Astrocyte (in vitro differentiated cells and primary cell): Measurements from ENCODE around the gene TRMT112. TPM values are rescaled to one million over a fixed set of nuclear protein-coding genes. Genes with fewer than 3 reads are reported as not detected.

Source experiments
- DNase-seq: peaks from one replicate; pipeline ENCODE4 v3.0.0-alpha.2; 2010; ENCODE audit warnings: low read depth
- FAIRE-seq: peaks from 2 replicates; lab custom pipeline; 2011; peaks lifted over from hg19 to GRCh38; lab: Jason Lieb, UNC
- H2AFZ ChIP-seq: 2 replicates; pipeline ENCODE4 v1.6.0; 2012; ENCODE audit warnings: low read depth, low read length, inconsistent platforms
- H3K27ac ChIP-seq: 2 replicates; pipeline ENCODE4 v1.5.1; 2011; ENCODE audit warnings: low read depth, low read length, inconsistent platforms
- H3K27me3 ChIP-seq: 2 replicates; pipeline ENCODE4 v1.6.0; 2011; ENCODE audit warnings: low read length, inconsistent platforms; ENCODE audit not compliant: insufficient read depth
- H3K36me3 ChIP-seq: 2 replicates; pipeline ENCODE4 v1.5.1; 2011; ENCODE audit warnings: low read length, inconsistent platforms; ENCODE audit not compliant: insufficient read depth
- H3K4me1 ChIP-seq: 2 replicates; pipeline ENCODE4 v1.5.1; 2011; ENCODE audit warnings: low read length, inconsistent platforms; ENCODE audit not compliant: insufficient read depth
- H3K4me2 ChIP-seq: 2 replicates; pipeline ENCODE4 v1.6.0; 2012; ENCODE audit warnings: low read length, inconsistent platforms
- H3K4me3 ChIP-seq: 2 replicates; pipeline ENCODE4 v1.5.1; 2011; ENCODE audit warnings: low read depth, mild to moderate bottlenecking, low read length, inconsistent platforms; ENCODE audit not compliant: insufficient read depth
- H3K79me2 ChIP-seq: 2 replicates; pipeline ENCODE4 v1.6.0; 2012; ENCODE audit warnings: mild to moderate bottlenecking, low read length, inconsistent platforms; ENCODE audit not compliant: insufficient read depth
- H3K9ac ChIP-seq: 2 replicates; pipeline ENCODE4 v1.6.0; 2012; ENCODE audit warnings: mild to moderate bottlenecking, low read length, inconsistent platforms
- H3K9me3 ChIP-seq: 2 replicates; pipeline ENCODE4 v1.5.1; 2012; ENCODE audit warnings: low read depth, mild to moderate bottlenecking, low read length, inconsistent platforms; ENCODE audit not compliant: insufficient read depth
- H4K20me1 ChIP-seq: 2 replicates; pipeline ENCODE4 v1.6.0; 2012; ENCODE audit warnings: low read length, inconsistent platforms; ENCODE audit not compliant: insufficient read depth
- H3K27ac Mint-ChIP-seq: one replicate; pipeline ENCODE4 v1.8.0; 2021; ENCODE audit warnings: mild to moderate bottlenecking, mixed read lengths; ENCODE audit not compliant: unreplicated experiment
- H3K27me3 Mint-ChIP-seq: one replicate; pipeline ENCODE4 v1.8.0; 2021; ENCODE audit warnings: low read depth, mixed read lengths; ENCODE audit not compliant: unreplicated experiment
- H3K36me3 Mint-ChIP-seq: one replicate; pipeline ENCODE4 v1.8.0; 2021; ENCODE audit warnings: low read depth, mixed read lengths; ENCODE audit not compliant: unreplicated experiment
- H3K4me1 Mint-ChIP-seq: one replicate; pipeline ENCODE4 v1.8.0; 2021; ENCODE audit warnings: low read depth, mixed read lengths; ENCODE audit not compliant: unreplicated experiment
- H3K4me3 Mint-ChIP-seq: one replicate; pipeline ENCODE4 v1.8.0; 2021; ENCODE audit warnings: mild to moderate bottlenecking, moderate library complexity, mixed read lengths; ENCODE audit not compliant: unreplicated experiment
- H3K9me3 Mint-ChIP-seq: one replicate; pipeline ENCODE4 v1.8.0; 2021; ENCODE audit warnings: mild to moderate bottlenecking, mixed read lengths; ENCODE audit not compliant: unreplicated experiment
- EZH2 ChIP-seq: IDR thresholded peaks from 2 replicates; pipeline ENCODE4 v1.6.1; 2012; ENCODE audit warnings: mild to moderate bottlenecking, low read length, inconsistent platforms; ENCODE audit not compliant: insufficient read depth
- total RNA-seq: library from RNA; stranded (reverse); gene quantifications from 2 replicates; pipeline ENCODE4 v1.2.1, GENCODE V29; 2021
- TF ChIP-seq, protein P1 (sequence below): IDR thresholded peaks from 2 replicates; pipeline ENCODE4 v1.5.1; 2011; ENCODE audit warnings: low read depth, mild to moderate bottlenecking, inconsistent platforms, low read length, moderate library complexity; ENCODE audit not compliant: insufficient read depth

TRMT112 gene
- total RNA-seq, 1 donor from 2014 or later: 146 TPM

- Mint-ChIP-seq H3K36me3 (no peaks in the 10 kb centered on the region), H3K27ac (no peak overlapping the region), H3K4me1 (peaks cover 10% of the 10 kb centered on the region), H3K9me3 (no peaks in the 10 kb centered on the region), H3K4me3 (peak overlapping the region; percentile 45), H3K27me3 (peaks cover 69% of the 10 kb centered on the region)
- TF ChIP-seq EZH2: peak; percentile 78
- TF ChIP-seq, protein P1, sequence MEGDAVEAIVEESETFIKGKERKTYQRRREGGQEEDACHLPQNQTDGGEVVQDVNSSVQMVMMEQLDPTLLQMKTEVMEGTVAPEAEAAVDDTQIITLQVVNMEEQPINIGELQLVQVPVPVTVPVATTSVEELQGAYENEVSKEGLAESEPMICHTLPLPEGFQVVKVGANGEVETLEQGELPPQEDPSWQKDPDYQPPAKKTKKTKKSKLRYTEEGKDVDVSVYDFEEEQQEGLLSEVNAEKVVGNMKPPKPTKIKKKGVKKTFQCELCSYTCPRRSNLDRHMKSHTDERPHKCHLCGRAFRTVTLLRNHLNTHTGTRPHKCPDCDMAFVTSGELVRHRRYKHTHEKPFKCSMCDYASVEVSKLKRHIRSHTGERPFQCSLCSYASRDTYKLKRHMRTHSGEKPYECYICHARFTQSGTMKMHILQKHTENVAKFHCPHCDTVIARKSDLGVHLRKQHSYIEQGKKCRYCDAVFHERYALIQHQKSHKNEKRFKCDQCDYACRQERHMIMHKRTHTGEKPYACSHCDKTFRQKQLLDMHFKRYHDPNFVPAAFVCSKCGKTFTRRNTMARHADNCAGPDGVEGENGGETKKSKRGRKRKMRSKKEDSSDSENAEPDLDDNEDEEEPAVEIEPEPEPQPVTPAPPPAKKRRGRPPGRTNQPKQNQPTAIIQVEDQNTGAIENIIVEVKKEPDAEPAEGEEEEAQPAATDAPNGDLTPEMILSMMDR: no peak
- H3K27me3 ChIP-seq: peaks cover 79% of the 10 kb centered on the region
- no peak overlapping the region for H3K27ac ChIP-seq
- H2AFZ ChIP-seq: no peak overlapping the region
- H3K9me3 ChIP-seq: no peaks in the 10 kb centered on the region
- no peak overlapping the region for H3K9ac ChIP-seq
- H3K4me3 ChIP-seq: no peak overlapping the region
- no peaks in the 10 kb centered on the region for H3K36me3 ChIP-seq
- H3K4me1 ChIP-seq: peaks cover 11% of the 10 kb centered on the region
- H3K4me2 ChIP-seq: no peak overlapping the region
- no peaks in the 10 kb centered on the region for H3K79me2 ChIP-seq
- H4K20me1 ChIP-seq: peaks cover 15% of the 10 kb centered on the region
- no peak for DNase-seq
- no peak for FAIRE-seq
These were observed 20.3 kb downstream of the TRMT112 start for GRCh38 chr11:64296830-64297698.

GRCh38 chr11:64296236-64296635 lies 21.1 kb downstream of the TRMT112 start:
- Mint-ChIP-seq H3K27me3 (peaks cover 64% of the 10 kb centered on the region), H3K4me1 (peaks cover 10% of the 10 kb centered on the region), H3K9me3 (no peaks in the 10 kb centered on the region), H3K36me3 (no peaks in the 10 kb centered on the region), H3K4me3 (no peak overlapping the region), H3K27ac (no peak overlapping the region)
- Histone ChIP-seq H3K79me2 (no peaks in the 10 kb centered on the region), H3K27me3 (peaks cover 82% of the 10 kb centered on the region), H4K20me1 (peaks cover 15% of the 10 kb centered on the region), H3K4me2 (no peak overlapping the region), H3K36me3 (no peaks in the 10 kb centered on the region), H3K27ac (no peak overlapping the region), H3K4me3 (no peak overlapping the region), H3K9me3 (no peaks in the 10 kb centered on the region), H2AFZ (no peak overlapping the region), H3K9ac (no peak overlapping the region), H3K4me1 (peaks cover 14% of the 10 kb centered on the region)
- TF ChIP-seq EZH2: no peak
- TF ChIP-seq, protein P1: no peak
- FAIRE-seq (no peak), DNase-seq (no peak)

- peaks cover 85% of the 10 kb centered on the region for H3K27me3 ChIP-seq
- no peak for DNase-seq
- TF ChIP-seq, protein P1: no peak
- no peak for TF ChIP-seq EZH2
These were observed 21.6 kb downstream of the TRMT112 start for GRCh38 chr11:64295760-64296159.

More at GRCh38 chr11:64295760-64296159, 21.6 kb downstream of the TRMT112 start:
- Mint-ChIP-seq H3K9me3 (no peaks in the 10 kb centered on the region), H3K36me3 (no peaks in the 10 kb centered on the region), H3K4me3 (no peak overlapping the region), H3K4me1 (peaks cover 10% of the 10 kb centered on the region), H3K27ac (no peak overlapping the region), H3K27me3 (peaks cover 62% of the 10 kb centered on the region)
- Histone ChIP-seq H3K4me2 (no peak overlapping the region), H3K27ac (no peak overlapping the region), H3K79me2 (no peaks in the 10 kb centered on the region), H2AFZ (no peak overlapping the region), H3K36me3 (no peaks in the 10 kb centered on the region), H3K9me3 (no peaks in the 10 kb centered on the region), H3K4me1 (peaks cover 10% of the 10 kb centered on the region), H4K20me1 (peaks cover 18% of the 10 kb centered on the region), H3K4me3 (no peak overlapping the region), H3K9ac (no peak overlapping the region)
- no peak for FAIRE-seq
